ENCODE measurements around the gene TRIM72.
"Not testable (repeated sequence)": the region's sequence is repeated elsewhere in the genome, so short reads cannot be mapped to it uniquely, and the experiment has no call there.

TRIM72 gene

GRCh38 chr16:31215287-31216162 is 1.6 kb downstream of the TRIM72 start:
- DNase-seq (ENCODE audit: low read depth, low spot score), result no peak

- DNase-seq (ENCODE audit: low read depth, low spot score), result no peak
These were observed 2.7 kb downstream of the TRIM72 start, which contains the start of gene PYDC1 for GRCh38 chr16:31216422-31217135. TSS of gene PYDC1 (minus strand) at chr16:31217135. CDS start at chr16:31217028, 107 bp downstream.

GRCh38 chr16:31217136-31217530 is 3.2 kb downstream of the TRIM72 start:
- DNase-seq (ENCODE audit: low read depth, low spot score), result no peak

GRCh38 chr16:31219154-31219741 is 5.3 kb downstream of the TRIM72 start:
- no peak for DNase-seq (ENCODE audit: low read depth, low spot score)

- no peak for DNase-seq (ENCODE audit: low read depth, low spot score)
These were observed 7.6 kb downstream of the TRIM72 start for GRCh38 chr16:31221357-31222160.

DNA sequence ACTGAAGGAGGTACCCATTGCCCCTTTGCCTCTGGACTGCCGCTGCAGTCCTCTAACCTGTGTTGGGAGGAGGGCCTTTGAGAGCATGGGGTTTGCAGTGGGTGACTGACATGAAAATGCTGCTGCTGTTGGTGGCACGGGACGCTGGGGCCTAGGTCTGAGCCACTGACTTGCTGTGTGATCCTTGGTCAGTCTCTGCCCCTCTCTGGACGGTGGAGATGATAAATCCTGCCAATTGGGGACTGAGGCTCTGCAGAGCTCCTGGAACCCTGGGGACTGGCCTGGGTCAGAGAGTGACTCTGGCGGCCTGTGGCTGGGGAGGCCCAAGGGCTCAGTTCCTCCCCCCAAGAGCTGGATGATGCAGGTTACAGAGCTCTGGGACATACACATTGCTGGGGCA is 9.1 kb downstream of the TRIM72 start:
- DNase-seq (ENCODE audit: low read depth, low spot score), result no peak

DNA sequence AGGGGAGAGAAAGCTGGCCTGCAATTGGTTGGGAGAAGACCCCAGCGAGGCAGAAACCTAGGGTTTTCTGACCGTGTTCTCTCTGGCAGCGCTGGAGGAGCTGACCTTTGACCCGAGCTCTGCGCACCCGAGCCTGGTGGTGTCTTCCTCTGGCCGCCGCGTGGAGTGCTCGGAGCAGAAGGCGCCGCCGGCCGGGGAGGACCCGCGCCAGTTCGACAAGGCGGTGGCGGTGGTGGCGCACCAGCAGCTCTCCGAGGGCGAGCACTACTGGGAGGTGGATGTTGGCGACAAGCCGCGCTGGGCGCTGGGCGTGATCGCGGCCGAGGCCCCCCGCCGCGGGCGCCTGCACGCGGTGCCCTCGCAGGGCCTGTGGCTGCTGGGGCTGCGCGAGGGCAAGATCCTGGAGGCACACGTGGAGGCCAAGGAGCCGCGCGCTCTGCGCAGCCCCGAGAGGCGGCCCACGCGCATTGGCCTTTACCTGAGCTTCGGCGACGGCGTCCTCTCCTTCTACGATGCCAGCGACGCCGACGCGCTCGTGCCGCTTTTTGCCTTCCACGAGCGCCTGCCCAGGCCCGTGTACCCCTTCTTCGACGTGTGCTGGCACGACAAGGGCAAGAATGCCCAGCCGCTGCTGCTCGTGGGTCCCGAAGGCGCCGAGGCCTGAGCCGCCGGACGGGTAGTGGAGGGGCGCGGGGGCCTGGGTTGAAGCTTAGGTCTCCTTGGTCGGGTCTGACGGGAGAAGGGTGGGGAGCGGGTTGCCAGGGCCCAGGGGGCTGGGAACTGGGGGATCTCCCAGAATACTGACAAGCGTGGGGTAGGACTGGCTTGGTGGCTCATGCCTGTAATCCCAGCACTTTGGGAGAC is 10.4 kb downstream of the TRIM72 start:
- DNase-seq (ENCODE audit: low read depth, low spot score), result no peak

- DNase-seq (ENCODE audit: low read depth, low spot score), result no peak
These were observed 11.3 kb downstream of the TRIM72 start for GRCh38 chr16:31225193-31225592.

GRCh38 chr16:31228206-31228605 is 14.3 kb downstream of the TRIM72 start:
- DNase-seq (ENCODE audit: low read depth, low spot score), result no peak

- DNase-seq (ENCODE audit: low read depth, low spot score), result no peak
These were observed 15.6 kb downstream of the TRIM72 start for GRCh38 chr16:31229501-31229900.

DNA sequence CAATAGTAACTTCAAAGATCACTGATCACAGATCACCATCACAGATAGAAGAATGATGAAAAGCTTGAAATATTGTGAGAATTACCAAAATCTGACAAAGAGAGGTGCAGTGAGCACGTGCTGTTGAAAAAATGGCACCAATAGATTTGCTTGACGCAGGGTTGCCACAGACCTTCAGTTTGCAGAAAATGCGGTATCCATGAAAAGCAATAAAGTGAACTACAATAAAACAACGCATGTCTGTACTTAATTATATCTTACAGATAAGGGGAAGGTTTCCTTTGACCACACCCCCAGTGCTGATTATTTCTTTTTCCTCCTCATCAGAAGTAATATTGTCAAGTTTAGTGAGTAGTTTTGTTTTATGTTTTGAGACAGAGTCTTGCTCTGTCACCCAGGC is 24.1 kb downstream of the TRIM72 start:
- no peak for DNase-seq (ENCODE audit: low read depth, low spot score)

GRCh38 chr16:31242206-31242605 is 28.3 kb downstream of the TRIM72 start:
- DNase-seq (ENCODE audit: low read depth, low spot score), result no peak

GRCh38 chr16:31243734-31244670 is 30.1 kb downstream of the TRIM72 start:
- no peak for DNase-seq (ENCODE audit: low read depth, low spot score)

- DNase-seq (ENCODE audit: low read depth, low spot score), result not testable (repeated sequence)
These were observed 31.7 kb downstream of the TRIM72 start for GRCh38 chr16:31245598-31245997.

DNA sequence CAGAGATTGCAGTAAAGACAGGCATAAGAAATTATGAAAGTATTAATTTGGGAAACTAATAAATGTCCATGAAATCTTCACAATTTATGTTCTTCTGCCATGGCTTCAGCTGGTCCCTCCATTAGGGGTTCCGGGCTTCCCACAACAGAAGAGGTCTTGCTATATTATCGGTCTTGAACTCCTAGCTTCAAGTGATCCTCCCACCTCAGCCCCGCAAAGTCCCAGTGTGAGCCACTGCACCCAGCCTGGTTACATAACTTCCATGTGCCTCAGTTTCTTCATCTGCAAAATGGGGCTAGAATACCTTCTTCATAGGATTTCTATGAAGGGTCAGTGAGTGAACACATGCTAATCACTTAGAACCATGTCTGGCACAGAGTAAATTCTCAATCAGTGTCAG is 32.4 kb downstream of the TRIM72 start:
- DNase-seq (ENCODE audit: low read depth, low spot score), result no peak

- DNase-seq (ENCODE audit: low read depth, low spot score), result no peak
These were observed 34.4 kb downstream of the TRIM72 start for GRCh38 chr16:31248344-31248743.

DNA sequence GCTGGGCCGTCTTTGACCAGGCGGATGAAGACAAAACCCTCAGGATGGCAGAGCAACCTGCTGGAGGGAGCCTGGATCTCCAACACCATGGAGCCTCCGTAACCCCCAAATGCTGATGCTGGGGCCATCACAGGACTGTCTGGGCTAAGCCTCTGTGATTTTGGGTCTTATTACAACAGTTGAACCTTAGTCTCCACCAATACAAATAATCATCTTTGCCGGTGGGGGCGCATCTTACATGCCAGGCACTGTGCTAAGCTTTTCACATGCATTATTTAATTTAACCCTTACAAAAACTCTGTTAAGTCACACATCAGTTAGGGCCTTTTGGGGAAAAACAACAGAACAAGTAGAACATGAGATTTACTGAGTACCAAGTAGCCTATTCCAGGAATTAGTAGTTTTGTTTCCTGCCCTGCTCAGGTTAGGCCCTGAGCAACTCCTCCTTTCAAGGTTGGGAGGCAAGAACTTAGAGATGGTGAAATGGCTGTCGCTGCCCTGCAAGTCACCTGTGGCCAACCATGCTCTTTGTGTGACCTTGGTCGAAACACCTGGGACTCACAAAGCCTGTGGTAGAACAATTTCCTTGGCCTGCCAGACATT is 37.0 kb downstream of the TRIM72 start:
- DNase-seq (ENCODE audit: low read depth, low spot score), result no peak

DNA sequence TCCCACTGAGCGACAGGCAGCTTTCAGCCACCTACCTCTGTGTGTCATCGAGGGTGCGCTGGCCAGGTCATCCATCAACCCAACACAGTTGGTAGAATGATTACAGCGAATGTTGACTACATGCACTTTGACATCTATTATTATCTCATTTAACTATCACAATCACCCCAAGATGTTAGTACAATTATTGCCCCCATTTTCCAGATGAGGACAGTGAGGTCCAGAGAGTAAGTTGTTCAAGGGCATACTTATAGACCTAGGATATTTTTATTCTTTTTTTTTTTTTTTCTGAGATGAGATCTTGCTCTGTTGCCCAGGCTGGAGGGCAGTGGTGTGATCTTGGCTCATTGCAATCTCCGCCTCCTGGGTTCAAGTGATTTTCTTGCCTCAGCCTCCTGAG is 37.5 kb downstream of the TRIM72 start:
- no peak for DNase-seq (ENCODE audit: low read depth, low spot score)

- DNase-seq (ENCODE audit: low read depth, low spot score), result no peak
These were observed 39.7 kb downstream of the TRIM72 start for GRCh38 chr16:31253642-31254045.
